SU-DHL-6 (cell line): Measurements from ENCODE around the gene FAM43A.

Experiments used
- CTCF ChIP-seq: fragments of 200-600 bp; sonication (generic); IDR thresholded peaks from one replicate; pipeline ENCODE4 v1.5.1; 2017; ENCODE audit warnings: antibody characterized with exemption, mild to moderate bottlenecking, low read length, moderate library complexity; ENCODE audit not compliant: insufficient read depth, poor library complexity, severe bottlenecking
- EZH2phosphoT487 ChIP-seq: fragments of 200-600 bp; sonication (generic), shearing (Covaris generic); conservative IDR thresholded peaks from 2 replicates; pipeline ENCODE4 v1.6.1; 2018; ENCODE audit warnings: mild to moderate bottlenecking, antibody characterized with exemption, low read length, moderate library complexity, mixed read lengths

DNA sequence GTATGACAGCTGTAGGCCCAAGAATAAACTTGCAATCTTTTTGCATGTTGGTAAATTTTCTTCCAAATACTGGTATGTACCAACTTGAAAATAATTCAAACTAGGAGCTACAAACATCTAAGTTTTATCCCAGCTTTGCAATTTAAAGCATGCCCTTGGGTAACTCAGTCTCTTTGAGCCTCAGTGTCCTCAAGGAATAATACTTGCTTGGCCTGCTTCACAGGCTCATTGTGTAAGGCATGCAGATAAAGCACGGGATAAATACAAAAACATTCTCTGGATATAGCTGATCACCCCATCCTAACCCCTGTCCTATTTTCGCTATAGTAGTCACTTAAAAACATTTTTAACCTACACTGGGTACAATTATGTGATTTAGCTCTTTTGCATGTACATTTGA, 42.9 kb upstream of the FAM43A start:
- no peak for TF ChIP-seq CTCF
- TF ChIP-seq EZH2phosphoT487, result no peak
